Activated CD8-positive, alpha-beta memory T cell treated with anti-CD3 and anti-CD28 coated beads for 4 hours (primary cell): ENCODE measurements around the gene NXNL2.

ENCODE experiments used
- DNase-seq, 2 donors: peaks; one replicate each; pipeline ENCODE4 v3.0.0-alpha.2; 2020; ENCODE audit warnings: low read depth in 2 of 2

Gene NXNL2

GRCh38 chr9:88578121-88579049 is 43.4 kb downstream of the NXNL2 start:
- DNase-seq: peak; percentile 9 to 35

GRCh38 chr9:88579050-88579715 is 44.2 kb downstream of the NXNL2 start:
- DNase-seq: no peak

DNA sequence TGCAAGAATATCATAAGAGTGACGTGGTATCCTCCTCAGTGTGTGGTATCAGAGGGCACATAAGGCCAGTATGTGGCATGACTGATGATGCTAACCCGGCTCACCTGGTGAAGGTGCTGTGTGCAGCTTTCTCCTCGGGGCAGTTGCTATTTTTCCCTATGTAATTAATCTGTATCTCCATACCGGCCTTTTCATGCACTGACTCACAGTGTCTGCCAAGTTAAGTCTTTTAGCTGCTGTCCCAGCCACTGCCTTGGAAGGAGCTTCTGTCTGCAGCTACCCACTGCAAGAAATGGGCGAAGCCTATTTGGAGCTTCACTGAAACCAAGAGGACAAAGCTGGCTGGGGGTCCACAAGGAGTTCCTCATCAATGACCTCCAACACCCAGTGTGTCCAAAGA is 46.0 kb downstream of the NXNL2 start:
- DNase-seq: no peak

- DNase-seq: no peak
Observed at GRCh38 chr9:88583901-88584596, 49.1 kb downstream of the NXNL2 start.

DNA sequence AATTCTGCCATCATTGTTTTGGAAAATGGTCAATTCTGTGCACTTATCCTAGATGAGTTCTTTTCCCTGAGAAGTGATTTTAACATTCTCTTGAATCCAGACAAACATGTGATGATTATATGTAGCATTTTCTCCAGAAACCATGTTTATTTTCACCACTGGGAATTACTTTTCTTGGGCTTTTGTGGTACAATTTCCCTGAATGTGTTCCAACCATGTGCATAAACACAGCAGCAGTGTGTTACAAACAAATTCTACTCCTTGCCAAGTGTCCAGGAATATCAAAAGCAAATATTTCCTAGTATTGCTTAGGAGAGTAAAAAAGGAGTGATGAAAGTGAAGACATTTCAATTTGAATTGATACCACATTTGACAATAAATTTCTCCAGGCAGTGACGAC is 50.4 kb downstream of the NXNL2 start:
- DNase-seq: no peak

- DNase-seq: no peak
Observed at GRCh38 chr9:88586452-88586851, 51.5 kb downstream of the NXNL2 start.

- DNase-seq: no peak
Observed at GRCh38 chr9:88587182-88587581, 52.2 kb downstream of the NXNL2 start.

GRCh38 chr9:88587885-88588649 is 53.1 kb downstream of the NXNL2 start:
- DNase-seq: no peak

DNA sequence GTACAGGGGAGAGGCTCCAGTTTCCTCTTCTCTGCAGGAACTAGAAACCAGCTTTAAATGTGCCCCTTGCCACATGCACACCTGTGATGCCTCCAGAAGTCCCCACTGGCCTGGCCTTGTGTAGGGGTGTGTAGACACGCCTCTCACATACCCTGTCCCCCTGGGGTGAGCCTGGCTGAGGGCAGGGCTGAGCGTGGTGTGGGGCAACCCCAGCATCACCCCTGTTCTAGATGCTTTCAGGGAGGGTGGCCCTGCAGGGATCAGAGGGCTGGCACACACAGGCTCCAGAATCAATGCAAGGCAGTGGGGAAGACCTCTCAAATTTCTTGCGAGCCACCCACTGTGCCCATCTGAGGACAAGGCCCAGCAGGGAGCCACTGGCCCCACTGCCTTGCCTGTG is 54.7 kb downstream of the NXNL2 start:
- DNase-seq: no peak

GRCh38 chr9:88590558-88591146 is 55.7 kb downstream of the NXNL2 start:
- no peak for DNase-seq

DNA sequence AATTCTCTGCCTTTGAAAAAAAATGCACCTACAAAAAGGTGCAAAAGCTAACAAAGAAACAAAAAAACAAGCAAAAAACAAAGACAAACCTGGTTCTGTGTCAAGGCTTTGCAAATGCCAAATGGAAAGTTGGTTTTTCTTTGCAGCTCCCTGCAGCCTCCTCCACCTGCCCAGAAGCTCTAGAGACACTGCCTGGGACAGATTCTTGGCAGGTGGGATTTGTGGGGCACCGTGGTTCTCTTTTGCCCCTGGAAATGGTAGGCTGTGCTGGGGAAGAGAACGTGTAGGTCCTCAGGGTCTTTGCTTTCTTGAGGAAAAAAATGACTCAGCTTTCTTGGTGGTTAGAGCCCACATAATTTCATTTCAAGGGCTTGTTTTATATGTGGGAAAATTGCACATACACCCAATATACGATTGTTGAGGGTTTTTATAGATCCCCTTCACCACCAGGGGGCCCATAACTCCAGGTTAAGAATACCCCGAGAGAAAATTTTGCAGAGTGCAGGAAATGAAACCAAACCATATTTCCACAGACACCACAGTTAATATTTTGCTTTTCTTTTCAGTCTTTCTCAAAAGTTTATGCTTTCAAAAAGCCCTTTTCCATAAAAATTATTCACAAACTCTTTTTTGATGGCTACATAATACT is 58.7 kb downstream of the NXNL2 start:
- peak; percentile 7 to 13 for DNase-seq
